Measurements from ENCODE around the gene GOLGA6A.
"Not testable (repeated sequence)": the region's sequence is repeated elsewhere in the genome, so short reads cannot be mapped to it uniquely, and the experiment has no call there.

The GOLGA6A gene

DNA sequence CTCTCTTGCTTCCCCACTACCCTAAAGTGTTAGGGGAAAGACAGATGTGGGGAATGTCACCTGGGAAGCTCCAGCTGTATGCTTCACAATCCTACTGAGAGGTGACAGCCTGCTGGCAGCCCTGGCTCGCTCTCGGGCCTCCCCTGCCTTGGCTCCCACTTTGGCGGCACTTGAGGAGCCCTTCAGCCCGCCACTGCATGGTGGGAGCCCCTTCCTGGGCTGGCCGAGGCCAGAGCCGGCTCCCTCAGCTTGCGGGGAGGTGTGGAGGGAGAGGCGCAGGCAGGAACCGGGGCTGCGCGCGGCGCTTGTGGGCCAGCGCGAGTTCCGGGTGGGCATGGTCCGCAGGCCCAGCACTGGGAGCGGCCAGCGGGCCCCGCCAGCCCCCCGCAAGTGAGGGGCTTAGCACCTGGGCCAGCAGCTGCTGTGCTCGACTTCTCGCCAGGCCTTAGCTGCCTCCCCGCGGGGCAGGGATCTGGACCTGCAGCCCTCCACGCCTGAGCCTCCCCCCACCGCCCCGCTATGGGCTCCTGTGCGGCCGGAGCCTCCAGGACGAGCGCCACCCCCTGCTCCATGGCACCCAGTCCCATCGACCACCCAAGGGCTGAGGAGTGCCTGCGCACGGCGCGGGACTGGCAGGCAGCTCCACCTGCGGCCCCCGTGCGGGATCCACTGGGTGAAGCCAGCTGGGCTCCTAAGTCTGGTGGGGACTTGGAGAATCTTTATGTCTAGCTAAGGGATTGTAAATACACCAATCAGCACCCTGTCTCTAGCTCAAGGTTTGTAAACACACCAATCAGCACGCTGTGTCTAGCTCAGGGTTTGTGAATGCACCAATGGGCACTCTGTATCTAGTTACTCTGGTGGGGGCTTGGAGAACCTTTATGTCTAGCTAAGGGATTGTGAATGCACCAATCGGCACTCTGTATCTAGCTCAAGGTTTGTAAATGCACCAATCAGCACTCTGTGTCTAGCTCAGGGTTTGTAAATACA is 29.8 kb downstream of the GOLGA6A start:
- DNase-seq, result not testable (repeated sequence)

DNA sequence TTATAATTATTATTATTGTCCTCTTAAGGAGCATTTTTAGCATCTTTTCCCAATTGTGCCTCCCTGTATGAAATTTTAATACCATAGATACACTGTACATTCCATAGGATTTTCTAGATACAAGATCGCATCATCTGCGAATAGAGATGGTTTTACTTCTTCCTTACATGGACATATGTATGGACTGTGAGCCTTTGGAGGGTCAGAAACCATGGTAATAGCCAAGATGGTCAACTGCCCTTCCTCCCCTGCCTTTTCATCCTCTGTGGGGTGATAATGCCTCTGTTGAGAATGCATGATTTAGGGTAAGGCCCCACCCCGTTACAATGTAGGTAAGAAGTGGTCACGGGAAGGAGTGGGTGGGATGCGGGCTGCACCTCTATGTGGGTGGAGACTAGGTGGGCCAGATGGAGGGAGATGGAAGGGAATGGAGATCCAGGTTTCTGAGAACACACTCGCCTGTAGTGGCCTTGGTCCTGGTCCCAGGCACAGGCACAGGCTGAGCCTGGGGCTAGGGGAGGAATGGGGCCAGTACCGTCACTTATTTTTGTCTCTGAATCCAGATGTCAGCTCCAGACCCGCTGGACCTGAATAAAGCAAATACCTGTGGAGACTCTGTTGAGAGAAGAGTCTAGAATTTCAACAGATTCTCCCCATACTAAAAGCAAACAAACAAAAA is 31.7 kb downstream of the GOLGA6A start:
- DNase-seq, result no peak

GRCh38 chr15:74050127-74050526 is 32.2 kb downstream of the GOLGA6A start:
- DNase-seq, result peak; percentile 51

DNA sequence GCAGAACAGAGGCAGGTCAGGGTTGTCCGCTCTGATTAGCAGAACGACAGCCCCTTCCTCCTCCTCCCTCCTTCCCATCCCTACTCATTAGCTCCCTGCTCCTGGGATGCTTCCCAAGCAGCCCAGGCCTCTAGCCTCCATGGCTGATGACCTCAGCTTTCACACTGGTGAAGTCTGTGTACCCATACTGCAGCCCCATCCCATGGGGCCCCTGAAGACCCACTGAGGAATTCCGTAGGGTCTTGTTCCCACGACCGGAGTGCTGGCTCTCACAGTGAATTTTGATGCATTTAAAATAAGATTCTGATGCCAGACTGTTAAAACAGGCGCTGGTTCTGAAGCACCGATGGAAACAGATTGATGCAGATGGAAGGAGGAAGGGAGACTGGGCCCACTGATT is 36.1 kb downstream of the GOLGA6A start:
- DNase-seq, result no peak

GRCh38 chr15:74045636-74046274 is 36.6 kb downstream of the GOLGA6A start:
- DNase-seq, result no peak

DNA sequence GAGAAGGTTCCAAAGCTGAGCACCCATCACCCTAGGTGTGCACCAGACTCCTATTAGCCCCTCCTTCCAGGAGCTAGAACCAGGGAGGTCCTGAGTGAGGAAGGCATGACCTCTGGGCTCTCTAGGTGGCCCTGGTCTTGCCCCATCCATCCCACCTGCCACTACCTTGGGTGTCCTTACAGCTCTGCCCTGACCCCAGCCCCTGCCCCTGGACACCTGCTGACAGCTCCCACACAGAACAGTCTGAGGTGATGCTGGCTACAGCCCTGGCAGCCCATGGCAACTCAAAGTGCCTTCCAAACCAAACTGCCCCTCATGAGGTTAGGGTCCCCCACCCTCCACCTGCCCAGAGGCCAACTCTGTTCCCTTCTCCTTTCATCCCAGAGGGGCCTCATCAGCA is 37.2 kb downstream of the GOLGA6A start:
- no peak for DNase-seq

GRCh38 chr15:74044267-74045110 is 37.9 kb downstream of the GOLGA6A start:
- DNase-seq, result no peak

- no peak for DNase-seq
Measured at GRCh38 chr15:74043425-74044266, 38.7 kb downstream of the GOLGA6A start.

DNA sequence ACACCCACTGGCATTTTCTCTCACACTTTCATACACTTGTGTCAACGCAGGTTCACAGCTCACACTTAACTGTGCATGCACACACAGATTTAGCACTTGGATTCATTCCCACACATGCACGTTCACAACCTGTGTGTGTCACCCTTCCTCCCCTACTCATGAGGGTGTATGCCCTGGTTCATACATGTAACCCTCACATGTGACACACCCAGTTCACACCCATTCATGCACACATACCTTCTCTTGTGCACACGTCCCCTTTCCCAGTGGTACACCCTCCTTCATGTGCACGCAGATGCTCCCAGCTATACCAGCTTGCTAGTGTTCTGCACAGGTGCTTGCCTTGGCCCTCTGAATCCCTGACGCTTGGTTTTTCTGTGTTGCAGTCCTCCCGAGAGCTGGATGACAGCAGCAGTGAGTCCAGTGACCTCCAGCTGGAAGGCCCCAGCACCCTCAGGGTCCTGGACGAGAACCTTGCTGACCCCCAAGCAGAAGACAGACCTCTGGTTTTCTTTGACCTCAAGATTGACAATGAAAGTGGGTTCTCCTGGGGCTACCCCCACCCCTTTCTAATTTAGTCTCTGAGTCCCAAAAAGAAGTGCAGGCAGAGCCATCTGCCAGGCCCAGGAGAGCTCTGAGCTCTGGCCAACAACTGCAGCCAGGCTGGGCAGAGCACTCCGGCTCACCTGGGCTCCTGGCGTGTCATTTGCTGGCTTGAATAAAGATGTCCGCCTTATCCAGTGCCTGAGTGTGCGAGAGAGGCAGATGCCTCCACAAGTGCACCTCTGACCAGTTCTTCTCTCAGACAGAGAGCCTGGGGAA is 39.5 kb downstream of the GOLGA6A start:
- no peak for DNase-seq

GRCh38 chr15:74041777-74042435 is 40.4 kb downstream of the GOLGA6A start:
- no peak for DNase-seq

DNA sequence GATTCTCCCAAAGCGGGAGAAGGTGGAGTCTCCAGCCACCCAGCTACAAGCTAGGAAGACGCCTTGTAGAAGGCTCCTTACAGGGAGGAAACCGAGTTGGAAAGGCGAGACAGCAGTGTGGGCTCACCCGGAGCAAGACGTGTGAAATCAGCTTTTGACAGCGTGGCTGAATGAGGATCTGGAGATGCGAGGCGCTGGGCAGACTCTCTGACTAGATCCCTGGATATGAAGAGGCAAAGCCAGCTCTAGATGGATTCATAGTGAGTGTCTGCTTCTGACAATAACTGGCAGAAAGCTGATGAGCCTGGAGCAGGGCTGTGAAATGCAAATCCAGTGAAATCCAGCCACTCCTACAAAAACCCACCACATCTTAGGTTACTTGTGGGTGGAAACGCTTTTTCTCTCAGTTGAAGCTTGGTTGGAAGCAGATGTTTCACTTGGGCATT is 41.0 kb downstream of the GOLGA6A start:
- DNase-seq, result no peak

DNA sequence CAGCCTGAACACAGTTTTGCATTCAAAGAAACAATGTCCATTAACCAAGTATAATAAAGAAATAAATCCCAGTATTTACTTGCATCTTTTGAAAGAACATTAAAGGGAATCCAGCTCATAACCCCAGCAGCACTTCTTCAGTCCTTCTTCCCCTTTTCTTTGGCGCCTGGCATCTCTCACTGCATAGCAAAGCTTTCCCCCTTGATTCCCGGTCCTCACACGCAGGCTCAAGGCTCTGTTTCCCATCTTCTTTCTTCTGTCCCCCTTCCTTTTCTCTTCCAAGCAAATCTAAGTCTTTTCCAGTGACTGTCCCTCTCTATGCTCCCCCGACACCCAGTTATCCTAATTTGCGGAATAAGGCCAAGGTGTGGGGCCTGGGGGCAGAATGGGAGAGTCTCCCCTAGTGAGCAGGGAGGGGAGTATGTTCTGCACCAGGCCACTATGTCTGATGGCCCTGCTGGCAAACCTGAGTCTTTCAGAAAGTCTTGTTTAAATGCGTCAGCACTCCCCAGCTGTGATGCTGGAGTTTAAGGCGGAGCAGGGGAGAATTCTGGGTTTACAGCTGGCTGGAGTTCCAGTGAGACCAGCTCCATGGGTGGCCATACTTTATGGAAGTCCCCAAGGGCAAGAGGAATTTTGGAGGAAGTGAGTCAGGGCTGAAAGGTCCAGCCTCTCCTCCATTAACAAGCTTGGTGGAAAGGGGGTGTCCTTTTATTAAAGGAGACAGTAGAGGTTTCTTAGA is 42.1 kb downstream of the GOLGA6A start:
- no peak for DNase-seq

DNA sequence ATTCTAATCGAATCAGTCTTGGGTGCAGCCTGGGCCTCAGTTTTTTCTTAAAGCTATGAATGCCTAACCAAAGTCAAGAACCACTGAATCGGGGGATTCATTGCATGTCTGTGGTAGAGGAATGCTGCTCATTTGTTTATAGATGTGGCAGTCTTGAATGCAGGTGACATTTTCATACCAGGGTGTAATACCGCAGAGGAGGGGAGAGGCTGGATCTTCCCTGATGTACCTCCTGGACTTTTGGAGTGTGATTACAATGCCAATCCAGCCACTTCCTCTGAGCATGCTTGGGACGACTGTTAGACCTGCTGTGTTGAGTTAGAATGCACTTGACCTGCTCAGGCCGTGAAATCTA is 42.7 kb downstream of the GOLGA6A start:
- DNase-seq, result no peak

DNA sequence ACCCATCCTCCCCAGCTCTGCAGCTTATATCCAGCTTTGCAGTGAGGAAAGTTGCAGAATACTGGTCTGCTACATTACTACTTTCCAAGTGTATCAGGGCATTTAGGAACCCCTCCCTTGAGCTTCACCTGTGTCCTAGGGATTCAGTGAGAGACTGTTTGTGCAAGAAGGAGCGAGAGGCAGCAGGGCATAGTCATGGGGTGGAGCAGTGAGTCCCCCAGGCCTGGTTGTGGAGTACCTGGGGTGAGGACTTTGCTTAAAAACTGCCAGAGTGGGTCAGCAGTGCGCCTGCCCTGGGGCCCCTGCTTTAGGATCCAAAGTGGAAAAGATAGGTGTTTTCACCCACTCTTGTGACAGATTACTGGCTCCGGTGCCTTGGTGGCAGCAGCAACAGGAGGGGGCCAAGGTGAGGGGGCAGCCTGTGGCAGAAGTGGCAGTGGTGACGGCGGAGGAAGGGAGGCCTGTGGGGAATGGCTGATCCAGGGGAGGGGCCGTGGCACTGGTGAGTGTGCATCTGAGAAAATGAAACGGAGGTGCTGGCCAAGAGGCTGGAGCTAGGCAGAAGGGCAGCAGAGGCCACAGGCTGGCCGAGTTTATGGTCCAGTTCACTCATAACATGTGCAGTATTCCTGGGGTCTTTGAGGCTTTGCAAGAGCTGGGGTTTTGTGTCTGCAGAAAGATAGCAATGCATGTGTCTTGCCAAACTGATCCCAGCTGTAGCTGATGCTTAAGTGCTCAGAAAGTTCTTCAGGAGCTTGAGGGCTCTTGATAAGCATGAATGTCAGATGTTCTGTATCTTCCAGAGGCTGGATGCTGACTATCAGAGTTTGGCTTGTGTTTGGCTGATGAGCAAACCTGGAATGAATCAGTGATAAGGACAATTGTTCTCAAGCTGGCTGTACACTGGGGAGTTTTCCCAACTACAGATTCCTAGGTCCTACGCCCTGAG is 43.4 kb downstream of the GOLGA6A start:
- DNase-seq, result no peak

- no peak for DNase-seq
Measured at GRCh38 chr15:74037171-74038117, 44.9 kb downstream of the GOLGA6A start.

- no peak for DNase-seq
Measured at GRCh38 chr15:74036271-74037170, 45.8 kb downstream of the GOLGA6A start.

Measured in NCI-H2171 (cell line).